Measurements from ENCODE around the gene PADI4. TPM values are rescaled to one million over a fixed set of nuclear protein-coding genes. Genes with fewer than 3 reads are reported as not detected.

The PADI4 gene
- total RNA-seq, 3 donors from 2014 or later = 0.22 TPM; not detected in 2

- Histone ChIP-seq H3K36me3 (ENCODE audit: low read depth) (no peaks in the 10 kb centered on the region), H3K9me3 (peaks cover 2% of the 10 kb centered on the region), H3K4me1 (ENCODE audit: low read depth) (no peaks in the 10 kb centered on the region), H3K4me3 (no peak overlapping the region)
- ATAC-seq (no peak), DNase-seq (no peak)
- TF ChIP-seq, protein P1, sequence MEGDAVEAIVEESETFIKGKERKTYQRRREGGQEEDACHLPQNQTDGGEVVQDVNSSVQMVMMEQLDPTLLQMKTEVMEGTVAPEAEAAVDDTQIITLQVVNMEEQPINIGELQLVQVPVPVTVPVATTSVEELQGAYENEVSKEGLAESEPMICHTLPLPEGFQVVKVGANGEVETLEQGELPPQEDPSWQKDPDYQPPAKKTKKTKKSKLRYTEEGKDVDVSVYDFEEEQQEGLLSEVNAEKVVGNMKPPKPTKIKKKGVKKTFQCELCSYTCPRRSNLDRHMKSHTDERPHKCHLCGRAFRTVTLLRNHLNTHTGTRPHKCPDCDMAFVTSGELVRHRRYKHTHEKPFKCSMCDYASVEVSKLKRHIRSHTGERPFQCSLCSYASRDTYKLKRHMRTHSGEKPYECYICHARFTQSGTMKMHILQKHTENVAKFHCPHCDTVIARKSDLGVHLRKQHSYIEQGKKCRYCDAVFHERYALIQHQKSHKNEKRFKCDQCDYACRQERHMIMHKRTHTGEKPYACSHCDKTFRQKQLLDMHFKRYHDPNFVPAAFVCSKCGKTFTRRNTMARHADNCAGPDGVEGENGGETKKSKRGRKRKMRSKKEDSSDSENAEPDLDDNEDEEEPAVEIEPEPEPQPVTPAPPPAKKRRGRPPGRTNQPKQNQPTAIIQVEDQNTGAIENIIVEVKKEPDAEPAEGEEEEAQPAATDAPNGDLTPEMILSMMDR (IDR thresholded peaks at IDR 0.05) = no peak
- intact Hi-C loops (cut with DNase I, micrococcal nuclease) = no loop called here
These were observed 1.1 kb upstream of the PADI4 start for GRCh38 chr1:17306921-17307320.

DNA sequence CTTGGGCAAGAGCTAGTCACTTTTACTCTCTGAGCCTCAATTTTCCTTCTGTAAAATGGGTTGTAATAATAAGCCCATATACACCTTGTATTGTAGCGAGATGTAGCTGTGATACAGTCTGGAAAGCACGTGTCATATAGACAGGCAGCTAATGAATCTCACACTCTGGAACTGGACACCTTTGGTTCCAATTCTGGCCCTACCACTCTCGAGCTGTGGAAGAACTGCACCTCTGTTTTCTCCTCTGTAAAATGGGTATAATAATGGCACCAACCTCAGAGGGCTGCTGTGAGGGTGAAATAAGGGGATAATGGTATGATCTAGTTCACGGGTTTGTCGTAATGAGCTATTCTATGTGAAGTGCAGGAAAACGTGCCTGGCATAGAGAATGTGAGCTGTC is 668 bp upstream of the PADI4 start:
- Histone ChIP-seq H3K36me3 (ENCODE audit: low read depth) (no peaks in the 10 kb centered on the region), H3K4me3 (no peak overlapping the region), H3K9me3 (no peaks in the 10 kb centered on the region), H3K4me1 (ENCODE audit: low read depth) (no peaks in the 10 kb centered on the region)
- TF ChIP-seq, protein P1 (IDR thresholded peaks at IDR 0.05) = no peak
- intact Hi-C loops (cut with DNase I, micrococcal nuclease) = no loop called here
- no peak for ATAC-seq
- no peak for DNase-seq

- H3K9me3 ChIP-seq = no peaks in the 10 kb centered on the region
- no peak overlapping the region for H3K4me3 ChIP-seq
- ATAC-seq = no peak
- TF ChIP-seq, protein P1 (IDR thresholded peaks at IDR 0.05) = no peak
- intact Hi-C loops (cut with DNase I, micrococcal nuclease) = no loop called here
- no peaks in the 10 kb centered on the region for H3K36me3 ChIP-seq (ENCODE audit: low read depth)
- no peak for DNase-seq
- no peaks in the 10 kb centered on the region for H3K4me1 ChIP-seq (ENCODE audit: low read depth)
These were observed 596 bp downstream of the PADI4 start for GRCh38 chr1:17308593-17308992.

GRCh38 chr1:17309426-17310067 is 1.6 kb downstream of the PADI4 start:
- no peak for DNase-seq
- Histone ChIP-seq H3K4me1 (ENCODE audit: low read depth) (no peaks in the 10 kb centered on the region), H3K9me3 (no peaks in the 10 kb centered on the region), H3K36me3 (ENCODE audit: low read depth) (no peaks in the 10 kb centered on the region), H3K4me3 (no peak overlapping the region)
- ATAC-seq = no peak
- intact Hi-C loops (cut with DNase I, micrococcal nuclease) = no loop called here
- TF ChIP-seq, protein P1 (IDR thresholded peaks at IDR 0.05) = no peak

GRCh38 chr1:17310068-17310640 is 2.2 kb downstream of the PADI4 start:
- H3K9me3 ChIP-seq = no peaks in the 10 kb centered on the region
- no peaks in the 10 kb centered on the region for H3K4me1 ChIP-seq (ENCODE audit: low read depth)
- ATAC-seq (no peak), DNase-seq (no peak)
- H3K36me3 ChIP-seq (ENCODE audit: low read depth) = no peaks in the 10 kb centered on the region
- TF ChIP-seq, protein P1 (IDR thresholded peaks at IDR 0.05) = no peak
- intact Hi-C loops (cut with DNase I, micrococcal nuclease) = no loop called here
- no peak overlapping the region for H3K4me3 ChIP-seq
